Stimulated activated CD4-positive, alpha-beta T cell treated with anti-CD3 and anti-CD28 coated beads, Interleukin-15, amount 100 ng/mL, for 24 hours (primary cell): ENCODE measurements around the gene LRTM2.
A peak's percentile ranks its signal among the peaks of the same experiment; 100 is the strongest.

Experiments
- DNase-seq: peaks from one replicate; pipeline ENCODE4 v3.0.0-alpha.2; 2020

LRTM2 gene

DNA sequence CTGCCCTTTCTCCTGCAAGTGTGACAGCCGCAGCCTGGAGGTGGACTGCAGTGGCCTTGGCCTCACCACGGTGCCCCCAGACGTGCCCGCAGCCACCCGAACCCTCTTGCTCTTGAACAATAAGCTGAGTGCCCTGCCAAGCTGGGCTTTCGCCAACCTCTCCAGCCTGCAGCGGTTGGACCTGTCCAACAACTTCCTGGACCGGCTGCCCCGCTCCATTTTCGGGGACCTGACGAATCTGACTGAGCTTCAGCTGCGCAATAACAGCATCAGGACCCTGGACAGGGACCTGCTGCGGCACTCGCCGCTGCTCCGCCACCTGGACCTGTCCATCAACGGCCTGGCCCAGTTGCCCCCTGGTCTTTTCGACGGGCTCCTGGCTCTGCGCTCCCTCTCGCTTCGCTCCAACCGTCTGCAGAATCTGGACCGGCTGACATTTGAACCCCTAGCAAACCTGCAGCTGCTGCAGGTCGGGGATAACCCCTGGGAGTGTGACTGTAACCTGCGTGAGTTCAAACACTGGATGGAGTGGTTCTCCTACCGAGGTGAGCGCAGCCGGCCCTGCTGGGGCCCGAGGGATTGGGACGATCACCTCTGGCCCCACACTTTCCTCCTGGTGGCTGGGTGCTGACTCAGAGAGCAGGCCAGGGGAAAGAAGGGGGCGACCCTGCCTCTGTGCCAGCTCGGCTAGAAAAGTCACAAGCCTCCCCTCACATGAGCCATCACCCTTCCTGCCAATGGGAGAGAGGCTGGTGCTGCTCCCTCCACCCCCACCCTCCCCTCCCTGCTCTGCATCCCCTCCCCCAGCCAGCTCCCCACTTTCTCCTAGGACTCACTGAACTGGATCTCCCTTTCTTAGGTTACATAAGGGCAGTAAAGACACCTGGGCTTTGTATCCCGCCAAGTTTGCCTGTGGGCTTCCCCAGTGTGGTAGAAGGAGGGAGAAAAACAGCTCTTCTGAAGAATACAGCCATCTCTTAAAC, 10.9 kb downstream of the LRTM2 start:
- DNase-seq = peak; percentile 26

DNA sequence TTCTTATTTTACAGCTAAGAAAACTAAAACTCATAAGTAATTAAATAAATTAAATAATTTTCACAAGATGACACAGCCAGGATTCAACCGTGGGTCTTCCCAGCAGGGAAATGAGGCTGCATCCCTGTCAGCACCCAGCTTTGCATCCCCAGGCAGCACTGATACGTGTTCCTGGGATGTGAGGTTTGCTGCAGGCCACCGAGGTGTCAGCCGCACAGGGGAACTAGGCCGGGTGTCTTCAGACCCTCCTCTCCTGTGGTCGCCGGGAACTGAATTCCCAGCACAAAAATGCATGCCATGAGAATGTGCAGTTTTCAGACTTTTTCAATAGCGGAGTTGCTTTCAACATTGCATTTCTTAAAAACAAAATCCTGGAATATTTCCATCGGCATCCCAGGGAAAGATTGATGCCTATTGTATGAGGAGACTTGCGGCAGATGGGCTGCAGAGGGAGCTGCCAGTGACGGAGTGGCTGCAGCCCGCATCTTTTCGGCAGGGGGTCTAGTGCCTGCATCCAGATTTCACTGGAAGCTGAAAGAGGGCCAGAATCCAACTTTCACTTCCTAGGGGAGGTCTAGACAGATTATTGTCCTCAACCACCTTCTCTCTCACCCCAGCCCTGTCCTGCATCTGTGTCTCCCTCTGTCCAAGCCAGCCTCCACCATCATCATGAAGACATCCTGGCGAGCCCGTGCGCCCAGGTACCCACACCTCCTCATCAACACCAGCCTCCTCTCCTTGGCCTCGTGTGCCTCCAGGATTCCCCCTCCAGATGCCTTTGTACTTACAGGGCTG, 12.6 kb downstream of the LRTM2 start:
- no peak for DNase-seq

DNA sequence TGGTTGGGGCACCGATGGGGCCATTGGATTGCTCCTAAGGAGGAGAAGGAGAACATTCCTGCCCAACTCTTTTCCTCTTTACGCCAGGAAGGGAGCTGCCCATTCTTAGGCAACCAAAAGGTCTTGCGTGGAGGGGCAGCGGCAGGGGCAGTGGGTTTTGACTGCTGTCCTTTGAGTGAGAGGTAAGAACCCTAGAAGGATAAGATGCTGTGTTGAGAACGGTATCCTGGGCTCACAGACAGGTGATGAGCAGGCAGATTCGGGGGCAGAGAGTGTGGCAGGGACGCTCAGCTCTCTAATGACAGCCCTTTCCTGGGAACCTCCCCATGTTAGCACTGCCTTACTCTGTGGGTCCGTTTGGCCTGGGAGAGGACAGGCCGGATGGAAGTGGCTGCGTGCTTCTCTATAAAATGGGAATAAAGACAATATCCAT, 13.2 kb downstream of the LRTM2 start:
- DNase-seq = no peak

DNA sequence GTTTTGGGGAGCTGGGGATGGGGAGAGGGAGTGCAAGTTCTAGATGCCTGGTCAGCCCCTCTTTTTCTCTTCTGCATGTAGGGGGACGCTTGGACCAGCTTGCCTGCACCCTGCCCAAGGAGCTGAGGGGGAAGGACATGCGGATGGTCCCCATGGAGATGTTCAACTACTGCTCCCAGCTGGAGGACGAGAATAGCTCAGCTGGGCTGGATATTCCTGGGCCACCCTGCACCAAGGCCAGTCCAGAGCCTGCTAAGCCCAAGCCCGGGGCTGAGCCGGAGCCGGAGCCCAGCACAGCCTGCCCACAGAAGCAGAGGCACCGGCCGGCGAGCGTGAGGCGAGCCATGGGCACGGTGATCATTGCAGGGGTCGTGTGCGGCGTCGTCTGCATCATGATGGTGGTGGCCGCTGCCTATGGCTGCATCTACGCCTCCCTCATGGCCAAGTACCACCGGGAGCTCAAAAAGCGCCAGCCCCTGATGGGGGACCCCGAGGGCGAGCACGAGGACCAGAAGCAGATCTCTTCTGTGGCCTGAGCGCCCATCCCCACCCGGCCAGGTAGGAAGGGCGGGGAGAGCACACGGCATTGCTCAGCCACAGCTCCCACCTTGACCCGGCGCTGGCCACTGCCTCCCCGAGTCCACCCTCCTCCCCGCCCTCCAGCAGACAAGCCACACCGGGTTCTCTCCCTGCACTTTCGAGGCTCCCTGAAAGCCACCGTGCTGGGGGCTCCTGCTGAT, 14.0 kb downstream of the LRTM2 start:
- no peak for DNase-seq

DNA sequence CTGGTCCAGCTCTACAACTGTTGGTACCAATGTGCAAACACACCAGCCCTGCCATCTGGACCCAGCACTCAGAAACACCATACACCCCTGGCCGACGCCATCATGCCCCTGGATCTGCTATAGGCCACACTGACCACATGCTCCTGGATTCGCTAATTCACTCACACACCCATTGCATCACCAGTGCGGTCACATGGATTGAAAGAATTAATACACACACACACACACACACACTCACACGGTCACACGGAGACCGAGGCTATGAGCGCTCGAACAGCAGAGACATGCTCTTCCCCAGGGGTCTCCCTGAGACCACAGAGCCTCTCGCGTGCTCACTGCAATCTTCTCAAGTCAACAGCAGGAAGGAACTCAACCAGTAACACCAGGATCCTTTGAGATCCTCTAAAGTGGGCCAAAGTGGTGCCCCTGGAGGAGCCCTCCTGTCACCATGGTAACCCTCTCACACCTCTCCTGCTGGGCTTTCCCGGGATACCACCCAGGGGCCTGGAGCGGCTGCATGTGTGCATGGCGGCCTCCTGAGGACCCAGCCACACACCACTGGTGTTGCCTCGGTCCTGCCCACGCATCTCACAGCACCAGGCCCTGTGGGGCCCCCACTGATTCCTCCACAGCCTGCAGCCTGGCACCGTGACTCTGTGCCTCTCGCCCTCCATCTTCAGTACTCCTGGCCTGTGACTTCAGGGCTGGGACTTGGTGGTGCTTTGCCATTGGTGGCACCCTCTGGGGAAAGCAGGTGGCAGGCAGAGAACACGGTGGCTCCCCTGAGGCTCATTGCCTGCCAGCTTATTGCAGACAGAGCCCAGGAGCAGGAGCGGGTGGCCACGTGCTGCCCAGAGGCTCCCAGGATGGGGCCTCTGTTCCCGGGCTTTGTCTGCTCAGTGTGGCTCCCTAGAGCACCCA, 15.1 kb downstream of the LRTM2 start:
- DNase-seq = no peak

DNA sequence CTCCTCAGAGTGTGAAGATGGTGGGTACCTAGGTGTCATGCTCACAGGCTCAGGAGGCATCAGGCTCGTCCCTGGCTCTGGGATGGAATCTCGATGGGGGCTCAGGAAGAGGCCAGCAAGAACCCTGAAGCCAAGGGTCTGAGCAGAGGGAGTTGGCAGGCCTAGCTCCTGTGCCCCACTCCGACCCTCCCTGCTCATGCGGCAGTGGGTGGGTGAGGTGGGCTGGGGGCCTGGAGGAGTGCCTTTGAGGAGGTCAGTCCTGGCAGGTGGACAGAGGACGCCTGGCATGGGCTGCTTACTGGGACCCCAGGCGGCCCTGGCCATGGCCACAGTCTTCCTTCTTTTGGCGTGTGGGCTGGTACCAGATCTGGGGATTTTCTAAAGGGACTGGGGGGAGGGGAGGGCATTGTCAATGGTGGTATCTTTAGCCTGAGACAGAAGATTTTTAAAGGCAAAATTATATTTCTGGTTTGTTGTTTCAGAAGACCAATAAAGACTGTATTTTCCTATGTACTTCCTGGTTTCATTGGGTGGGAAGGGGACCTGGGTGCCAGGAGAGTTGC, 16.0 kb downstream of the LRTM2 start:
- no peak for DNase-seq

DNA sequence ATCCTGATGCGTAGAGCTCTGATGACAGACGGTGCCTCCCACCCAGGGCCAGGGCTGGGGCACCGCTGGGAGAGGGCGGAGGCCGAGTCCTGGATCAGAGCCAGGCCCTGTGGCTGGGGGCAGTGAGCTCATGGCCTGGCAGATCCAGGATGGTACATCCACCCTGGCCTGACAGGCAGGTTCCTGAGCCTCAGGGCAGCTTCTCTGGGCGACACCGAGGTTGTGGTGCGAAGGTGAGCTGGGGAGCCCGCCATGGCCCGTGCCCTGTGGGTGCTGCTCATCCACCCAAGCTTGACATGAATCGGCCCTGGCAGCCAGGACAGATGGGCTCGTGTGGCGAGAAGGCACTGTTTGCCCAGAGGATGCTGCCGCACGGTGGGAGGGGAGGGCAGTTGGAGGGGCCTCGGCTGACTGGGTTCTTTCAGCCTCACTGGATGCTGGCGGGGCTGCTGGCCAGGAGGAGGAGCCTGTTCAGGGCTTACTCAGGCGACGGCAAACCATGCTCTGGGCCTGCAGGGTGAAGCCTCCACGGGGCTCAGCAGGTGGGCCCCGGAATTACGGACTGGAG, 16.6 kb downstream of the LRTM2 start:
- DNase-seq = no peak

DNA sequence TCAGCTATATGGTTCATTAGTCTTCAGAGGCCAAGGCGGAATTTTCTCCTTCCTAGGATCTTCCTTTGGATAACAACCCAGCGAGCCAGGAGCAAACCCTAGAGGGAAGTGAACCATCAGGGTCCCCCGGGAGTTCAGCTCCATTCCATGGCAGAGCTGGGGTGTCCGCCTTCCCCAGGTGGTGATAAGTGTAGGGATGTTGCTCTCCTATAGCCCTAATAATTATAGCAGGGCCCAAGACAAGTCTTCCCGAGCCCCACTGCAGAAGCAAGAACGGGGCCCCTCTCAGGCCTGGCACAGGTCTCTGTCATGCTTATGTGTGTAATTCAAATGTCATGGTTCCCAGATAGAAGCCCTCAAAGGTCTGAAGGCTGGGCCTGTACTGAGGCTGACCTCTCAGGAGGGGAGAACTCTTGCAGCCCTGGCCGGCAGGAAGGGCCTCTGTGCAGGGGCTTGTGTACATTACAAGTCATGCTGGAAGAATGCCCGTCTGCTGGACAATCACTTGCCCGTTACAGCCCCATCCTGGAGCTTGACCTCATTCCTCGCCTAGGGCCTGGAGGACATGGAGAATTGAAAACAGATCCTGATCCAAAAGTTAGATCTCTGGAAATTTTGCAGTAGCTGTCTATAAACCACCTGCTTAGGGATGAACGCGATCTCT, 17.3 kb downstream of the LRTM2 start:
- no peak for DNase-seq

DNA sequence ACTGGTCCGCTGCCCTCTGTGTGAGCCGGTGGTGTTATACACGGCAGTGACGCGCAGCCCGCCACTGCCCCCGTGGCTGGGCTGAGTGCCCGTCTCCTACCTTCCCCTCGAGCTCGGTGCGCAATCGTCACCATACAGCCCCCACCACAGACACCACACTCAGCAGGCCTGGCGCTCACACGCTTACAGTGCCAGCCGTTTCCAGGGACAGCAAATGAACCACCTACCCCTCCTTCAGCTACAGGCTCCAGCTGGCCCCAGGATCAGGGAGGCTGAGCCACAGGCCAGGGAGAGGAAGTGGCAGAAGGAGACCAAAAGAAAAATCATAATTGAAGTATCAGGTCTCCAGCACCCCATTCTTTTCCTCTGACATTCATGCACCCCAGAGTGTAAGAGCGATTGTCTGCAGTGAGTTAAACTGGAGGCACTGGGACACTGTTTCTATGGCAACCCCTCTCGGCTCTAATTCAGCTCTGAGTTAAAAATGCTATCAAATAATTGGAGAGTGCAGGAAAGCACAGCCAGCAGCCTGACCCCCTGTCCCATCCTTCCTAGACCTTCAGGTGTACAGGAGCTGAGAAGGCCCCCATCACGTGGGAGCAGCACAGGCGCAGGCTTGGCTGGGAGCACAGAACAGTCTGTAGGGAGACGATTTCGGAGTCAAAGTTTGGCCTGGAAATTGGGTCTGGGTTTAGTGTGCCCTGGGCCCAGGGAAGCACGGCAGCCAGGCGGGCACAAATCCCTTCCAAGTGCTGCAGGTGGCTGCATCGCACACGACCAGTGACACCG, 18.0 kb downstream of the LRTM2 start:
- DNase-seq = no peak

DNA sequence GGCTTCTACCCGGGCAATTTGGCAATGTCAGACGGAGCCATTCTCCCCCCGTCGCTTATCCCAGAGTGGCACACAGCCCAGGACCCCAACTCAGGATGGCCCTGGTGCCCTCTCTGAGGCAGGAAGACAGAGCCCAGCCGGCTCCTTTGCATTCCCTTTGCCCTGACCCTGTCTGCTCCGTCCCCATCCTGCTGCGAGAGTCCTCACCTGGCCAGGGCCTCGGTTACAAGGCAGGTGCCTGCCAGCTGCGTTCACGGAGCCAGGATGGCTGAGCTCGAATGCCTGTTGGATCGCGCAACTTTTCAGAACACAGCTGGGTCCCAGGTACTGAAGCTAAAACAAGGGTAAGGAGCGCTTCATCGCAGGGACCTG, 18.6 kb downstream of the LRTM2 start:
- no peak for DNase-seq

DNA sequence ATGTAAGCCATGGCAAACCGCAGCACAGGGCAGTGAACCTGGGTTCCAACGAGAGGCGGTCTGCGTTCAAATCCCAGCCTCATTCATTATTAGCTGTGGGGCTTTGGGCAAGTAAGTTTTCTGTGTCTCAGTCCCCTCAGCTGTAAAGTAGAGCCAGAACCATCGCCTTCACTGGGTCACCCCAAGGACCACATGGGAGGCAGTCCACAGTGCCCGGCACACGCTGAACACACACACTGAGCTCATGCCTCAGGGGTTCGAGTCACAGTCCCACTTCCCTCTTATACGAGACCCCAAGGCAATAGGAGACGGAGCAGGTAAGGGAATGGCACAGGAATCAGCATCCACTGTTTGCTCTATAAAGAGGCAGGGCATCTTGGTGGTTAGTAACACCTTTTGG, 19.1 kb downstream of the LRTM2 start:
- DNase-seq = no peak

DNA sequence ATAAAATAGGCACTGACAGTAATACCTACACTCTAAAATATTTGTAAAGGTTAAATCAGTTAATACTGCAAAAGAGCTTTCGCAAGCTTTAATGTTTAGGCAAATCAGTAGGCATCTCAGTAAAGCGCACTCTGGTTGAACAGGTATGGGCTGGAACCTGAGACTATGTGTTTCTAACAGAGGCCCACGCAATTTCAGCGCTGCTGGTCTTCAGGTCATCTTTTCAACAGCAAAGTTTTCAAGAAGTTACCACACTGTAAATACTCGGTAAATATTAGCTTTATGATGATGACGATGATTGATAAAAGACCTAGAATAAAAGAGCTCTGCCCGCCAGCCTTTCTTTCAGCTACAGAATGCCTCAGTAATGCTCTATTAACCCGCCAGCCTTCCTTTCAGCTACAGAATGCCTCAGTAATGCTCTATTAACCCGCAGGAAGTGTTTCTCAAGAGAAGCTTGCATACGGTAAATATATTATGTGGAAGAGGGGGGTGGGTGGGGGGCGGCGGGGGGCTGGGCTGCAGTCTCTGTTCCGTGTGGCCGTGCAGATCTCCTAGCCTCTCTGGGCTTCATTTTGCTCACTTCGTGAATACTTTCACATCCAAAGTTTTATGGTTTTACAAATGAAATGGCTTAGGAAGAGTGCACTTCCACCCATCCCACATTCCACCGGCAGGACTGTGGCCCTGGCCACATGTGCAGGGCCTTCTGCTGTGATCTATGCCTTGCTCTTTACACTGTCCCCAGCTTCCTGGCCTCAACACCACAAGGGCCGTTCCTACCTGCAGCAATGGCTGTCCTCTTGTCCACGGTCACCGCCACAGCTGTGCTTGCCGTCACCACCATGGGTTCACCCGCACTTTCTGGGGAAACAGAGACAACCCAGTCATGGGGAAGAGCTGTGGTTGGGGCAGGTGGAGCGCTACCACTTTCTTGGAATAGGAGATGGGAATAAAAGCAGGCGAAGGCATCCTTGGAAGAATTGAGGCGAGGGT, 19.9 kb downstream of the LRTM2 start:
- DNase-seq = no peak

DNA sequence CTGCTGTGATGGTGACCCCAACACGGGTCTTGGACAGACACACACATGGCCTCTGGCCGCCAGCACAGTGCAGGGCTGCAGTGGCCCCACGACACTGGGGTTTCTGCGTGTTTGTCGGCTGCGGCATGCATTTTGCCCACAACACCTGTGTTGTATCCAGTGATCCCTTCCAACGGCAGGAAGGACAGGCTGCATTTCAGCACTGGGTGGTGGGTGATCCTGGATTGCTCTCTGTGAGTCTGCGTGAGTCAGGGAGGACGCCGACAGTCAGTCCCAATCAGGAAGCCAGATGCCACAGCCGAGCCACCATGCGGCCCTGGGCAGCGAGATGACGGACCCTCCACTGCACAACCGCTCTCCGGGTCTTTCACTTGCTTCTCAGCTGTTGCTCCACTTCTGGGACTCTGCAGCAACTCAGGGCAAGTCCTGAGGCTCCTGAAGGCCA, 20.6 kb downstream of the LRTM2 start:
- DNase-seq = no peak

DNA sequence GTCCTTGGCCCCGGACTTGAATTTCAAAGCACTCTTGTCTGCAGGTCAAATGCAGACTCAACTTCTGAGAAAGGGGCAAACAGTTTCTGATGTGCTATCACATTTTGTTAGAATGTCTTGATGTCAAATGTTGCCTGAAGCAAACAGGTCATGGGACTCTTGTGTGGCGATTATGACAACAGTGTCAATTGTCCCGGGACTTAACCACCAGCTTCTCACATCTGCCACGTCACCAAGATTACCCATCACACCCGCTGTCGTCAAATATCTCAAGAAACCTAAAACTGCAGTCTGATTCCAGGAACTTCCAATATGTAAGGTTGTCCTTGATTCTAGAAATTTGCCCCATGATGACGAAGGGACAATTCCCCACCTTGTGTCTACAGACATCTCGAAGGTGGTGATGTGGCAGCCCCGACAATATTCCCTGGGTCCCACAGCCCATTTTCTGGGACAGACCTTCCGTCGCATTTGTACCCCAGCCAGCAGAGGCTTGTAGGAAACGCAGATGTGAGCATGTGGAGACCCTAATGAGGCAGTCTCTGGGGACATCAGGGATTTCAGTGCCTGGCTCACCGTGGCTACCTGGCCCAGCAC, 21.3 kb downstream of the LRTM2 start:
- DNase-seq = no peak

DNA sequence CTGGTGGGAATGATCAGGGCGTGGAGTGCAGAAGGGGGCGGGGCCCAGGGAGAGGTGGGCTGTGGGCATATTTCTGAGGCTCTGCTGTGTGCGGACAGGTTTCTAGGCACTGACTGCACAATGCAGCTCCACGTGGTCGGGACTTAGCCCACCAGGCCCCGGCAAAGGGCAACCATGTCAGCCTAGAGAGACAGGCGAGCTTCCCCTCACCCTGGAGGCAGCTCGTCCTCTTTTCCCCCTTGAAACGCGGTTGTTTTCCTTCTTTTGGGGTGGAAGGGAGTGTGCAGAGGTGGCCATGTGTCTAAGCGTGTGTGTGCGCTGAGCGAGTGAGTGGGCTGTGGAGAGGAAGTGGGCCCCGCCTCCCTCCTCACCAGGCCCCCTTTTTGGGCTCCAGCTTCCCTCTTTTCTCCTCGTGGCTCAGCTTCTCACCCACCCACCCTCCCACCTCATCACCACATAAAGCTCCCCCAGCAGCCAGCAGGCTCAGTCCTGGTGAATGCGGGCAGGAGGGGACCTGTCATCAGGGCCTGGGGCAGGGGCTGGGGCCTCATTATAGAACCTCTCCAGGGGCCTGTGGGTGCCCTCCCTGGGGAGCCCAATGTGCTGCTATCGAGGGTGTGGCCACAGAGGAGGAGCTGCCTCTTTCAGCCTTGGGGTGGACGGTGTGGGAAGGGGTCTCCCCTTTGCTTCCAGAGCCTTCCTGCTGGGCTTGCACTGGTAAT, 22.0 kb downstream of the LRTM2 start:
- no peak for DNase-seq

DNA sequence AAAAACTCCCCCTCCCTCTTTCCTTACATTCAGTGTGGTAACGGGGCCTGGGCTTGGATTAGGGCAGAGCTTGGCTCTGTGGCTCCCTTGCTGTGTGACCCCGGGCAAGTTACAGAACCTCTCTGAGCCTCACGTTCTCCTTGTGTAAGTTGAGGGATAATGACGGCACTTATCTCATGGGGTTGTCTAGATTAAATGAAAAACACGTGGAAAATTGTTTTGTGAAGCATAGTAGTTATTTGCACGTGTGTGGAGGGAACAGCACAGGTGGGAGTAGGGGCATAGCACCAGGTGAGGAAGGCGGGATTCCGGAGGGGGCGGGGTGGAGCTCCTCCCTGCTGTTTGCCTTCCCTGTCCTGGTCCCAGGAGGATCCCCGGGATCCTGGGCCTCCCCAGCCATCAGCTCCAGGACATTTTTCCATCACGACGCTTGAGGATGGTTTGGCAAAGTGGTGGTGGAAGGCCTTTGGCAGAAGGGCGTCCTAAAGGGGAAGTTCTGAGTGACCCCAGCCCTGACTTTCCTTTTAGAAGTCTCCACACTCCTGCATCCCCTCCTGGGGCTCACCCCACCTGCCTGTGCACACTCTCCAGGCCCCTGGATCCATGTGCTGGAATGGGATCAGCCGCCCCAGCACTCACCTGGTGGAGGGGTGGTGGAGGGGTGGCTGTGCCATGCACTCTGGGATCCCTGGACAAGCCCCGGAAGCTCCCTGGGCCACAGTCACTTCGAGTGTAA, 22.7 kb downstream of the LRTM2 start:
- no peak for DNase-seq

DNA sequence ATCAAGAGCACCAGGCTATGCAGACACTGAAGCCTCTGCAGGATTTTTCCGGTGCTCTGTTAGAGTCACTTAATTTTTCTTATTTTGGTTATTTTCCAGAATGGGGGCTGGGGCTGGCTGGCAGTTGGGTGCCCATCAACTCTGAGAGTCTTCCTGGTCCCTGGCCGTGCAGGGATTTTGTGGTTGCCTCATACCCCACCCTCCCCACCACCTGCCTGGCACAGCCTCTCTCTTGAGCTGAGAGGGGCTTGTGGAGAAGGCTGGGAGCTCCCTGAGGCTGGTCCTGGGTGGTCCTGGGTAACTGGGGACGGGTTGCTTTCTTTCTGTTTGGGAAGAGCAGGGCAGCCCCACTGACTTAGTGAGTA, 23.3 kb downstream of the LRTM2 start:
- DNase-seq = no peak
